ENCODE measurements around the gene ADGRL2.

Gene ADGRL2

DNA sequence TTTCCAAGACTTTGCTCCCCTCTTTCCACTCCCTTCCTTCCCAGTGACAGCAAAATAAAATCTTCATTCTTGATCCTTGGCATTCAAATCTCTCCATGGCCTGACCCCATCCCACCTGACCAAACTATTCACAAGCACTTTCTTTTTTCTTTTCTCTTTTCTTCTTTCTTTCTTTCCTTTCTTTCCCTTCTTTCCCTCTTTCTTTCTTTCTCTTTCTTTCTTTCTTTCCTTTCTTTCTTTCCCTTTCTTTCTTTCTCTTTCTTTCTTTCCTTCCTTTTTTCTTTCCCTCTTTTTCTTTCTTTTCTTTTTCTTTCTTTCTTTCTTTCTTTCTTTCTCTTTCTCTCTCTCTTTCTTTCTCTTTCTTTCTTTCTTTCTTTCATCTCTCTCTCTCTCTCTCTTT lies 207.1 kb downstream of the ADGRL2 start:
- DNase-seq = no peak

DNA sequence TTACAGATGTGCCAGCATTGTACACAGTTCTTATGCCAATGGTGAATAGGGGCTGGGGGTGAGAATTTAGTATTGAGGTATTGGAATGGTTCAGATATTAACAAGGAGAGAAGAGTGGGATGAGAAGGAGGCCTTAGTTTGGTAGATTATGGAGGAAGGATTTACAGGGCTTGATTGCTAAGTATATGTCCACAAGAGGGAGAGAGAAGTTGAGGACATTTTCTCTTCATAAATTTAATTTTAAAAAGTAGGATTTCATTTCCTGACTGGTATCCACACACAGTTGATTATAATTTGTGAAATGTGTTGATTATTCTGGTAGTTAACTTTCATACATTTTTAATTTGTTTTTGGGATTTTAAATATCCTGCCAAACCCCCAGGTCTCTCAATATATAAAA lies 213.0 kb downstream of the ADGRL2 start:
- DNase-seq = no peak

DNA sequence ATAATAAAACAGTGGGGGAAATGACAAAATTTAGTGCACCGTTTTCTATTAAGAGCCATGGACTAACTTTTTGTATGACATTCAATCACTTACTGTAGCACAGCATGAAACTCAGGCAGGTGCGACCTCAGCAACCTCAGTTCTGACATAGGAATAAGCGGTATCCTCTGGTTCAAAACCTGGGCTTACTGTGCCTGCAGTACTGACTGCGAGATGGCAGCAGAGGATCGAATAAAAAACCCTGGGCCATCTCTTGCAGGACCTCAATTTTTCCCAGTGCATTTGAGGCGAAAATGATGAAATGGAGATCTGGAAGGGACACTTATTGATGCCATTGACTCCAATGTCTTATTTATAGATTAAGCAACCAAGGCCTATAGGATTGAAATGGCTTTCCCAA lies 214.7 kb downstream of the ADGRL2 start:
- DNase-seq = no peak

DNA sequence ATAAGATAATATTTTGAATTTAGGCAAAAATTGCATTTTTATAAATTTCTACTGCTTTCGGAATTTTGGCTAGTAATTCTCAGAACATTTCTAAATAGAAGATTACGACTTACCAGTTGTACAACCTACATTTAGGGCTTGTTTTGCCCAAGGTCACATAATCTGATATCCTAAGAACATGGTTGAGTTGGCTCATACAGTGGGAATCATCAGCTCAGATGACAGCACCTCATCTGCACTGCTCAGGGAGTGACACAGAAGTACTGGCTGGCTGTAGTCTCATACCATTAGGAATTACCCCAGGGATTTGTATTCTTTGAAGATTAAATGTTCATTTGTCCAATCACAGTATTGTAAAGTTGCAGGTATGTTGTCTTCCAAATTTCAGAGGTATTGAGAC lies 217.6 kb downstream of the ADGRL2 start:
- DNase-seq = no peak

DNA sequence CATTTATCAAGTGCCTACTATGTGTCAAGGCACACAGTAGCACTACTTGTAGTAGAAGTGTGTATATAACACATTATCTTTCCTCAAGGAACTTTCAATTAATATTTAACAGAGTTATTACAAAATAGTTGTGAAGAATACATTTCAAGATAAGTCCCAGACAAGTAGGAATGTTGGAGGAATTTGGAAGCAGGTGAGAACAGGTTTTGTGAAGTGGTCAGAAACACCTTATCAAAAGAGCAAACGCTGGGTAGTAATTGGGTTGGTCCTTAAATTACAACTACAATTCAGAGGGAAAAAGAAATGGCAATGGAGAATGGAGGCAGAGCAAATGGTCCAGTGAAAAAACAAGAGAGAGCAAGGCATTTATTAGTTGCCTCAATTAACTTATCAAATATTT lies 218.8 kb downstream of the ADGRL2 start:
- DNase-seq = no peak

DNA sequence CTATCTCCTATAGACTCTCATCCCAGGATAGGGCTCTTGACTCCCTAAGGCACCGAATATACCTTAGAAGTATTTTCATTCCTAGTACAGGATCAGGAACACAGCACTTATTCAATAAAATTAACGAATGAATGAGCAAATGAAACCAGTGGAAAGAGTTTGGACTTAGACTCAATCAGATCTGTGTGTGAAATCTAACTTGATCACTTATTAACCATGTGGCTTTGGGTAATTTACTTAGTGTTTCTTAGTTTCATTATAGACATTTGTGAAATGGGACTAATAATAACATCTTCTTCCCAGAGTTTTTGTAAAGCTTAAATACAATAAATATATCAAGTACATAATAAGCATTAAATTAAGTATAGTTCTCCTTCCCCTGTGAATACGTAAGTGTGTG lies 230.1 kb downstream of the ADGRL2 start:
- no peak for DNase-seq

DNA sequence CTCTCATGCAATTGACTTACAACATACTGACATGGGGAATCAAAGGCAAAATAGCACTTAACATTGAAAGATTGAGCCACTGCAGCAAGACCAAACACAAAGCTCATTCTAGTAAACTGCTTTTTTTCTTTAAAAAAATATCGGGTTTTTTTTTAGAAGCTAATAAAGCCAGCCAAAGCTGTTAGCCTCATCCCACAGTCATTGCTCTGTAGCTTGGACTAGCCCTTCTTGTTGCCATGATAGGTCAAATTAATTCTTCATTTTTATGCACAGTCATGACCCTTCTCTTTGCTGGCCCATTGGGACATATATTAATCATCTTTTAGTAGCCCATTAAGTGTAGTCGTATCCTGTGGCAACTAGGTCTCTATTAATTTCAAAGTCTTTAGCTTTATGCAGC lies 231.3 kb downstream of the ADGRL2 start:
- DNase-seq = no peak

DNA sequence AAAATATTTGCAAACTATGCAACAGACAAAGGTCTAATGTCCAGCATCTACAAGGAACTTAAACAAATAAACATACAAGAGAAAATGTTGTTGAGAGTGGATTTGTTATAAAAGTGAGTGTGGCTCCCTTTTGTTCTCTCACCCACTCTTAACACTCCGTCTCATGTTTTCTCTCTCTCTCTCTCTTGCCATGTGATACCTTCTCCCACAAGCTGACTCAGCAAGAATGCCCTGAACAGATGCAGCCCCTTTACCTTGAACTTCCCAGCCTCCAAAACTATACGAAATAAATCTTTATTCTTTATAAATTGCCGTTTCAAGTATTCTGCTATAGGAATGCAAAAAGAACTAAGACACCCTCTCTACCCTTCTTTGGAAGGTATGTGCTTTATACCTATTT lies 234.1 kb downstream of the ADGRL2 start:
- no peak for DNase-seq
